ENCODE data around the gene PSMD1. TPM values are rescaled to one million over a fixed set of nuclear protein-coding genes. Genes with fewer than 3 reads are reported as not detected.
"Not testable (repeated sequence)": the region's sequence is repeated elsewhere in the genome, so short reads cannot be mapped to it uniquely, and the experiment has no call there.

The PSMD1 gene
- polyA plus RNA-seq, 3 donors = 10.2 to 38.2 (median 32.5) TPM

GRCh38 chr2:231168460-231169139 lies 111.9 kb downstream of the PSMD1 start:
- no peak overlapping the region for H3K27ac ChIP-seq (ENCODE audit: low read depth, low read length)

GRCh38 chr2:231169488-231169887 lies 112.8 kb downstream of the PSMD1 start:
- H3K27ac ChIP-seq (ENCODE audit: low read depth, low read length) = no peak overlapping the region
- WGBS, 3 donors = 64 to 74% (median 74%) methylated on average over 3 of the region's 3 CpGs

More at GRCh38 chr2:231168460-231169139, 111.9 kb downstream of the PSMD1 start:
- WGBS, 3 donors = 71 to 87% (median 79%) methylated on average over 4 of the region's 4 CpGs

DNA sequence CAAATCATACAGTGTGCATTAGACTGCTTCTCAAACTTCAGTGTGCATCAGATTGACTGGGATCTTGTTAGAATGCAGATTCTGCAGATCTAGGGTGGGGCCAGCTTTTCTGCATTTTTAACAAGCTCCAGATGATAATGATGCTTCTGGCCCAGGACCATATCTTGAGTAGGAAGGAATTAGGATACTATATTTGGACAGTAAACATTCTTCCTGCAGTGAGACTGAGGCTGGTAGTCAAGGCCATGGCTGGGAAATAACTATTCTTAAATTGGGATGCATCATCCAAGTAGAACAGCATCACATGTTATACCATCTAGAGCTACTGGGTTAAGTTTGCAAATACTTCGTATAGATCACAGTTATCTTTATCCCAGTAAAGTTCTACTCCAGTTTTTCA lies 113.4 kb downstream of the PSMD1 start:
- WGBS, 3 donors = 52 to 72% (median 61%) methylated on average over 1 of the region's 1 CpG
- H3K27ac ChIP-seq (ENCODE audit: low read depth, low read length) = no peak overlapping the region

DNA sequence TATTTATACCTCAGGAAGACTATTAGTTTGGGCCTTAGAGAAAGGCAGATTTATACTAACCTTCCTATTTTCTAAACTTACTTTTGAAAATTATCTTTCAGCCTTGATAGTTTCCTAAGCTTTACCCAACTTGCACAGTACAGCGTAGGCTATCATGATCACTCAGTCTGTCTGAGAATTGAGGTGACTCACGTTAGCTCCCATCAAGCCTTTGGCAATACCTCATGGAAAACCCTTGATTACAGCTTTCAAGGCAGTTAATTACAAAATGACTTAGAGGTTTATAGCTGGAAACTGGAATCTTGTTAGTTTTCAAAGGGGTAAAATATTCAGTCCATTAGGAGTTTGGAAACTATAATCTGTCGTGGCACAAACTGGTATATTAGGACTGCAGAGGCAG lies 115.4 kb downstream of the PSMD1 start:
- no peak overlapping the region for H3K27ac ChIP-seq (ENCODE audit: low read depth, low read length)
- 68 to 85% (median 79%) methylated on average over 3 of the region's 3 CpGs for WGBS, 3 donors

- no peak overlapping the region for H3K27ac ChIP-seq (ENCODE audit: low read depth, low read length)
- WGBS, 3 donors = 17 to 52% (median 19%) methylated on average over 2 of the region's 2 CpGs
Measured at GRCh38 chr2:231174211-231174651, 117.6 kb downstream of the PSMD1 start.

DNA sequence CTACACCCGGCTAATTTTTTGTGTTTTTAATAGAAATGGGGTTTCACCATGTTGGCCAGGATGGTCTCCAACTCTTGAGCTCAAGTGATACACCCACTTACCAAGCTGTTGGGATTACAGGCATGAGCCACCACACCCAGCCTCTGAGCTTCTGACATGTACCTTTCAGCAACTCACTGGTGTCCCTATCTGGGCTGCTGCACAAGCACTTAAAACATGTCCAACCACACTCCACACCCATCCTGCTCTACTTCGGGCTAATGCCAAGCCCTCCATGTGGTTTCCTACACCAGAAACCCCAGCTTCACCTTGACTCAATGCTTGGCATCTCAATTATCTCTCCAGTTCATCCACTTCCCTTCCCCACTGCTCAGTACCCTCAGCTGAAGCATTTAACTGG lies 119.4 kb downstream of the PSMD1 start:
- H3K27ac ChIP-seq (ENCODE audit: low read depth, low read length) = no peak overlapping the region
- 81 to 87% (median 82%) methylated on average over 2 of the region's 2 CpGs for WGBS, 3 donors

GRCh38 chr2:231177156-231178025 lies 120.7 kb downstream of the PSMD1 start:
- WGBS, 3 donors = 86 to 89% (median 88%) methylated on average over 11 of the region's 11 CpGs
- no peak overlapping the region for H3K27ac ChIP-seq (ENCODE audit: low read depth, low read length)

- 86 to 89% (median 88%) methylated on average over 5 of the region's 5 CpGs for WGBS, 3 donors
Measured at GRCh38 chr2:231178805-231179204, 122.1 kb downstream of the PSMD1 start.

DNA sequence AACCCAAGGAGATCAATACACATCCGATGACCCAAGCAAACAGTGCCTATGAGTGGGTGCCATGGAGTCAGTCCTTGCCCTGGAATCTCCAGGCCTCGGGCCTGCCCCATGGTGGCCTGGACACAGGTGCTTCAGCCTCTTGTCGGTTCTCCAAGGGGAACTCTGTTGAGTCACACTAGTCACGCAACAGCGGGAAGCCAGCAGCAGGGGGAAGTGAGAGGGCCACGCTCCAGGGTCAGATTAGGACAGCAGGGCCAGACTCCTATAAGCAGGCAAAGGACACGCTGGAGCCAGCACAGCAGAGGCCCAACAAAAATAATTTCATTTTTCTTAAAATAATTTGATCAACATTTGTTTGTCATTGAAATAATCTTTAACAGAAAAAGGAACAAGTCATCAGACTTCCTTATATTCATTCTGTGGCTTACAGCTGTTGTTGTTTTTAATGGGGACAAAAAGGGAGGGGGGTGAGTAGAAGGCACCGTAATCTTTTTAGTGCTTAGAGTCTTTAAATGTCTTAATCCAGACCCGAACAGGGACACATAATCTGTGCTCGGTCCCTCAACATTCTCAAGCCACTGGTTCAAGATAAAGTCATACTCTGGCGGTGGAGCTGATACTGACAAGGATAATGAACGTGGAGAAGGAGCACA lies 125.3 kb downstream of the PSMD1 start:
- no peak overlapping the region for H3K27ac ChIP-seq (ENCODE audit: low read depth, low read length)
- 51 to 60% (median 53%) methylated on average over 12 of the region's 12 CpGs for WGBS, 3 donors

More at GRCh38 chr2:231178805-231179204, 122.1 kb downstream of the PSMD1 start:
- not testable (repeated sequence) for H3K27ac ChIP-seq (ENCODE audit: low read depth, low read length)

- WGBS, 3 donors = 75 to 86% (median 80%) methylated on average over 8 of the region's 8 CpGs
Measured at GRCh38 chr2:231182513-231182899, 125.8 kb downstream of the PSMD1 start.

GRCh38 chr2:231183851-231184250 lies 127.2 kb downstream of the PSMD1 start:
- H3K27ac ChIP-seq (ENCODE audit: low read depth, low read length) = no peak overlapping the region
- 93 to 94% (median 93%) methylated on average over 8 of the region's 8 CpGs for WGBS, 3 donors

More at GRCh38 chr2:231182513-231182899, 125.8 kb downstream of the PSMD1 start:
- H3K27ac ChIP-seq (ENCODE audit: low read depth, low read length) = no peak overlapping the region

DNA sequence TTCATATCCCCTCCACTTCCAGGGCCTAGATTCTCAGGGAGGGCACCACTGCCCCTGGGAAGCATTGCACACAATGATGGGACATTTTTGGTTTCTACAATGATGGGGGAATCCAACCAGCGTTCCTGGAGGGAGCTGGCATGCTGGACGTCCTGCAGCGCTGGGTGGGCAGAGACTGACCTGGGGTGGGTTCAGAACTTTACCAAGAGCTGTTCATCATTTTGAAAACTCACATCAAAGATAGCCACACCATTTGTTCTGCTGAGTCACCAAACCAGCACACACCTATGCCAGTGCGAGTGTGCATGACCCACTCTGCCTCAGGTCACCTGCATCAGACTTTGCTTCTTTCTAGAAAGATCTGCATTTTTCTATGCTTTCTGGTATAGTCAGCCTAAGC lies 127.7 kb downstream of the PSMD1 start:
- 90 to 98% (median 94%) methylated on average over 4 of the region's 4 CpGs for WGBS, 3 donors

GRCh38 chr2:231185050-231185725 lies 128.5 kb downstream of the PSMD1 start:
- 52 to 83% (median 61%) methylated on average over 11 of the region's 11 CpGs for WGBS, 3 donors

More for the DNA sequence above, 127.7 kb downstream of the PSMD1 start:
- no peak overlapping the region for H3K27ac ChIP-seq (ENCODE audit: low read depth, low read length)

DNA sequence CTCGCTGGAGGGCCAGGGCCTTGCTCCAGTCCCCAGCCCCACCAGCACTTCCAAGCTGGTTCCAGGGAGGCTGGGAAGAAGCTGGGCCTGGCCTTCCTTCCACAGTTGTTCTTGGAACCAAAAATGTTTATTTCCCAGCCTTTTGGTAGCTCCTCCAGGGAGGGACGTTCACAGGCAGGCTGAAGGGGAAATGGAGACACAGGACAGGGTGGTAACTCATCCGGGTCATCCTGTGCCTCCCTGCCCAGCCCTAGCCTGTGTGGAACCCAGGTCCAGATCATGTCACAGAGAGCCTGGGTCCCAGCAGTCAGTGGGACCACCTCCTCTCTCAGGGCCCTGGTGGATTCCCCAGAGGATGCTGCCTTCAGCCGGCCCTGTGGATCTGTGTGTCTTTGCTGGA lies 129.2 kb downstream of the PSMD1 start:
- 60 to 78% (median 73%) methylated on average over 4 of the region's 4 CpGs for WGBS, 3 donors

More at GRCh38 chr2:231185050-231185725, 128.5 kb downstream of the PSMD1 start:
- H3K27ac ChIP-seq (ENCODE audit: low read depth, low read length) = no peak overlapping the region

DNA sequence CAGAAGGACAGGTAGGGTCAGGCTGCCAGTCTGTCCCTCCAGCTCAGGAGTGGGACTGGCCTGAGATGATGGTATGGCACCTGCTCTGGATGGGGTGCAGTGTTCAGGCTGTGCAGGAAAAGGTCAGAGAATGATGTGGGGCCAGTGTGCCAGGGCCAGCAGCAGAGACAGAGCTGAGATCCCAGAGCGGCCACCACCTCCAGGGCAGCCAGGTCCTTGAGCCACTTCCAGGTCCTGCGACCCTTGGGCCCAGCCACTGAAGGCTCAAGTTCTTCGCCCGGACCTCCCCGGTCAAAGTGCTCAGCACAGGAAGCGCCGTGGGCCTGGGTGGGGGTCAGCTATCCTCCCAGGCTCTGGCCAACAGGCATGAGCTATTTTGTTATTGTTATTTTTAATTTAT lies 129.7 kb downstream of the PSMD1 start:
- H3K27ac ChIP-seq (ENCODE audit: low read depth, low read length) = no peak overlapping the region
- WGBS, 3 donors = 83 to 95% (median 91%) methylated on average over 7 of the region's 7 CpGs

More for the DNA sequence above, 129.2 kb downstream of the PSMD1 start:
- H3K27ac ChIP-seq (ENCODE audit: low read depth, low read length) = no peak overlapping the region

DNA sequence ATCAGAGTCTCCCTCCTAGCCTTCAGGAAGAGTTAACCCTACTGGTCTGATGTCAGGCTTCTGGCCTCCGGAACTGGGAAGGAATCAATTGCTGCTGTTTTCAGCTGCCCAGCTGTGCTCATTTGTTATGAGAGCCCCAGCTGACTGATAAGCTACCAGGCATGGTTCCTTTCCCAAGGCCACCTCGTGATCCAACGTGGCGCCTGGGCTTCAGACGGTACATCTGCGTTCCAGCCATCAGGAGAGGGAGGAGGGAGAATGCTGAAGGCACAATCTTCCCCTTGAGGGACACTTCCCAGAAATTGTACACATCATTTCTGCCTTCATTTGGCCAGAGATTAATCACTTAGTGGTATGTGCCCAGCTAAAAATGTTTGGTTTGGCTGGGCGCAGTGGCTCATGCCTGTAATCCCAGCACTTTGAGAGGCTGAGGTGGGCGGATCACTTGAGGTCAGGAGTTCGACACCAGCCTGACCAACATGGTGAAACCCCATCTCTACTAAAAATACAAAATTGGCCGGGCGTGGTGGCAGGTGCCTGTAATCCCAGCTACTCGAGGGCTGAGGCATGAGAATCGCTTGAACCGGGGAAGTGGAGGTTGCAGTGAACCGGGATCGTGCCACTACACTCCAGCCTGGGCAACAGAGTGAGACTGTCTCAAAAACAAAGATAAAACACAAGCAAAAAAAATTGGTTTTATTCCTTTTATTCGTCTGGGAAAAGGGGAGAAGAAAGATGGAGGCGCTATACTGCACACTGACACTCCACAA lies 131.3 kb downstream of the PSMD1 start:
- no peak overlapping the region for H3K27ac ChIP-seq (ENCODE audit: low read depth, low read length)
- 65 to 80% (median 76%) methylated on average over 18 of the region's 18 CpGs for WGBS, 3 donors

DNA sequence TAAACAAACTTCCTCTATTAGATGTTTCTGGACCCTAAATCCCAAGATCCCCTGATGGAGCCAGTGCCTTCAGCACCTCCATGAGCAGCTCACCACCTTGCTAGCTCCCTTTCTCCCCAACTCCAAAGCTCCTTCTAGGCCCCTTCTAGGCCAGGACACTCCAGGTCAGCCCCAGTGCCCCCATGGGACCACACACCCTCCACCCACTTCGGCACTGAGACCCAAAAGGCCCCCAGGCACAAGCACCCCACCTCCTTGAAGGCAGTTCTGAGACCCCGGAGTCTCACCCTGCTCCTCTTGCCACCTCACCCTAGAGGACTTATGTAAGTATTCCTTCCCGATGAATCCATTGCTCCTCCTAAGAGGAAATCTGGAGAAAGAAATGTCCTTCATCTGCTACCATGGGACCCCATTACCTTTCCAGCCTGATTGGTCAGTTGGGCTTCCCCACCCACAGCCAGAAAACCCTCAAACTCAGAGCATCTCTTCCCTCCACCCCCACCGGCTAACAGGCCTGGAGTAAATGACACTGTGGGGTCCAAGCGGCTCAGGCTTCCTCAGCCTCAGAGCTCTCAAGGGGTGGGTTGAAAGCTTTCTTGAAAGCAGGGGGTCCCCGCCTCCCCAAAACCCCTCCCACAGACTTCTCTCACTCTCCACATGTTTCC lies 132.0 kb downstream of the PSMD1 start:
- 92 to 95% (median 92%) methylated on average over 6 of the region's 6 CpGs for WGBS, 3 donors
- no peak overlapping the region for H3K27ac ChIP-seq (ENCODE audit: low read depth, low read length)
